HG02943 (cell line): ENCODE measurements around the gene S100A2.
"Not testable (repeated sequence)": the region's sequence is repeated elsewhere in the genome, so short reads cannot be mapped to it uniquely, and the experiment has no call there.

ENCODE experiments used
- ATAC-seq: cut with Tn5 transposase; IDR thresholded peaks from one replicate; pipeline ENCODE4 v1.9.1; 2021; ENCODE audit warnings: mild to moderate bottlenecking, low read depth, moderate library complexity; ENCODE audit not compliant: unreplicated experiment

The S100A2 gene

GRCh38 chr1:153566414-153567371 is 1.0 kb upstream of the S100A2 start:
- ATAC-seq: no peak

DNA sequence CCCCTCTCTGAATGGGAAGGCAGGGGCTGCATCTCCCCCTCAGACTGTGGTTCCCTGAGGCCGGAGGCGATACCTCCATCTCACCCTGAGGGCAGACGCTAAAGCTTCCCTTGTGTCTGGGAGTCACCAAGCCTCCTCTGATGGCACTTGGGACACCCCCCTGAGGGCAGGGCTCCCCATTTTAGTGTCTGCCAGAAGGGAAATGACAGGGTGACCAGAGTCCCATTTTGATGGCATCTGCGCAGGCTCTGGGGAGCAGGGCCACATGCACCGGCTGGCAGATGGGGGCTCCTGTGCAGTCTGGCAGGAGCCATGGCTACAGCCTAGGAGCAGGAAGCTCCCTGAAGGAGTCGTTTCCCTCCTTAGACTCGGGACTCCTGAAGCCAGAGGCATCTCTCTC is 1.7 kb downstream of the S100A2 start:
- ATAC-seq: no peak

- ATAC-seq: no peak
Measured at GRCh38 chr1:153563483-153563901, 2.2 kb downstream of the S100A2 start.

DNA sequence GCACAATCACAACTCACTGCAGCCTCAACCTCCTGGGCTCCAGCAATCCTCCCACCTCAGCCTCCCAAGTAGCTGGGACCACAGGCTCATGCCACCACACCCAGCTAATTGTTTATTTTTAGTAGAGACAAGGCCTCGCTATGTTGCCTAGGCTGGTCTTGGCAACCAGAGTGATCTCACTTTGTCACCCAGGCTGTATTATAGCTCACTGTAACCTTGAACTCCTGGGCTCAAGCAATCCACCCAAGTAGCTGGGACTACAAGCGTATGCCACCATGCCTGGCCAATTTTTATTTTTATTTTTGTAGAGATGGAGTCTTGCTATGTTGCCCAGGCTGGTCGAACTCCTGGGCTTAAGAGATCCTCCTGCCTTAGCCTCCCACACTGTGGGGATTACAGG is 3.6 kb downstream of the S100A2 start:
- ATAC-seq: not testable (repeated sequence)

DNA sequence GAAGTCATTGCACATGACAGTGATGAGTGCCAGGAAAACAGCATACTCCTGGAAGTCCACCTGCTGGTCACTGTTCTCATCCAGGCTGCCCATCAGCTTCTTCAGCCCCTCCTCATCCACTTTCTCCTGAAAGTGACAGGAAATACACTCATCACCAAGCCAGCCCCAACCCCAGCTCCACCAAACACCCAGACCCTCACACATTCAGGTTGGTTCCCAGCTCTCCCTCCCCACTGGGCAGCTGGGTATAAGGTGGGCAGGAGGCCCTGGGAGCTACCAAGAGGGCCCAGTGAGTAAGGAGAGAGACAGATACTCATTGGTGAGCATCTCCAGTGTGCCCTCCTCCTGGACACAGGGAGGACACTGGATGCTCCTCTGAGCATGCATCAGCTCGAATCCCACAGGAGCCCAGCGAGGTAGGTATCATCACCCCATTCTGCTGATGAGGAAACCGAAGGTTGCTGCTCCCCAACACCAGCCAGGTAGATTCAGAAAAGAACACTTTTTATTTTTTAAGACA is 4.1 kb downstream of the S100A2 start:
- ATAC-seq: no peak

GRCh38 chr1:153560771-153561465 is 4.7 kb downstream of the S100A2 start:
- no peak for ATAC-seq

GRCh38 chr1:153560241-153560640 is 5.4 kb downstream of the S100A2 start:
- ATAC-seq: no peak

DNA sequence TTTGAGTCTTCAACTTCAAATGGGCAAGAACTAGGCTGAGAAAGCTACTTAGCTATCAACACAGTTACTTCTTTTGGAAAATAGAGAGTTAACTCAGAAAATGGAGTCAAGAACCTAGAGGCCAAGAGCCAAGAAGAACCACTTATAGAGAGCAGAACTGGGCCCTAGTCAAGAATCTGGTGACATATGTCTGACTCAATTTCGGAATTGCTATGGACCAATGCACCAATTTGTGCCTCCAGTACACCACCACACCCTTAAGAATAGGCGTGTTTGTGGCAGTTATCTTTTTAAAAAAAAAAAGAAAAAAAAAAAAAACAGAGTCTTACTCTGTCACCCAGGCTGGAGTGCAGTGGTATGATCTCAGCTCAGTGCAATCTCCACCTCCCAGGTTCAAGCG is 7.8 kb downstream of the S100A2 start:
- no peak for ATAC-seq

DNA sequence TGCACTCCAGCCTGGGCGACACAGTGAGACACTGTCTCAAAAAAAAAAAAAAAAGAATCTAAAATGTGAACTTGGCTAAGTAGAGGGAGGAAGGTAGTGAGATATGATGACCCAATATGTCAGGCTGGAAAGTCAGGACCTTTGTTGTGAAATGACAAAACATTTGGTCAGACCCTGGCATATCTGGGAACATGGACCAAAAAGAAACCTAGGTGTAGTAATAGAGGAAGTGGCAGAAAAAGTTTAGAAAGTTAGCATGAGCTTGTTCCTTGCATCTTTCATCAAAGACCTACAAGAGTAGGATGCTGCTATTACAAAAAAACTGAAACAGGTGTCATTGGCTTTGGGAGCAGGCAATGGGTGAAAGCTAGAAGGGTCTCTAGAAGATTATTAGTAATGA is 9.3 kb downstream of the S100A2 start:
- ATAC-seq: no peak

DNA sequence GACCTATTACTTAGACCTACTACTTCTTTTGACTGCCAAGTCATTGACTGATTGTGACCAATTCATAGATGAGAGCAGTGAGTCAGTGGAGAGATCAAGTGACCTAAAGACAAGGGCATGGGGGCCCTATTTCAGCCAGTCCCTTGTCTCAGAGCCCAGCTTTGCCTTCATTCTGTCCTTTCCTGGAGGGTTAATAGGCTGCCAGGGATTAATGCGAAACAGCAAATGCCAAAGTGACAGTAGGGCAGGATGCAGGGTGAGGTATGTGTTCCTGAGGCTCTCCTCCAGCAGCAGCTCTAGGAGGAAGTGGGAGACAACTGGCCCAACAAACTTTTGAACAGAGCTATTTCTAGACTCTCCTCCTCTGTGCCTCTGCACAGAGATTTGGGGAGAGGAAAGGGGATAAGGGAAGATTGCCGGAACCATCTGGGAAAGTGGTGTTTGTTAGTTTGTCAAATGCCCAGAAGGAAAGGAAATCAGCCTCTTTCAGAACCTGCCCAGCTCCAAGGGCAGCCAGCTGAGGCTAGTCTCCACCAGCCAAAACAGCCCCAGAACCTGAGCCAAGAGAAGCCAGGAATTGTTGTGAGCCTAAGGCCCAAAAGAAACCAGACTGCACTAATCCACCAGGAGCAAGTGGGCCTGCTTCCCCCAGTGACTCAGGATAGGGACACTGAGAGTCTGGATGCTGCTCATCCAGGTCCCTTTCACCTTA is 11.7 kb downstream of the S100A2 start:
- no peak for ATAC-seq

- ATAC-seq: no peak
Measured at GRCh38 chr1:153553096-153553495, 12.5 kb downstream of the S100A2 start.

GRCh38 chr1:153552335-153552734 is 13.3 kb downstream of the S100A2 start:
- no peak for ATAC-seq

DNA sequence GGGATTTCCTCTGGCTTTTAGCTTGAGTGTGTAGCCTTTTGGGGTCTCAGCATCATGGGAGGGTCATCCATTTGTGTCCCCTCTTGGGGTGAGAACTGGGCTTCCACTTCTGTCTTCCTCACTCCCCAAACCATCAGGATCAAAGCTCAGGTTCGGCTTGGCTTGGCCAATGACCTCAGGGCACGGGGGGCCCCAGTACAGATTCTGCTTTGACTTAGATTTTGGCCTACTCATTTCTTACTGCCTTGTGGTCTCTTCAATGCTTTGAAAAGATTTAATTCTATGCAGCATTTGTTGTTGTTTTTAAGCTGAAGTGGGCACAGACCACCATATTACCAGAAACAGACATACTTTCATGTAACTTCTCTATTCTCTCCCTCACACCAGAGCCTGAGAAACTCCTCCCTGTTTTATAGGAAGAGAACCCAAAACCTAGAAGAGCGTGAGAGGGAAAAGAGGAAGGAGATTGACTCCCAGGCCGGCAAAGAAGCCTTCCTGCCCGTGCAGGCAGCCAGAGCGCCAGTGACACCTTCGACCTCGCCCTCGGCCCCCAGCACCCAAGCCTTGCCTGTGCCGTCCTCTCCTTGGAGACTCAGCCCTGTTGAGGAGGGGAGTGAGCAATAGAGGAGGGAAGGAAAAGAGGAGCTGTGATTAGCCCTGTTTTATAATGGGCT is 14.7 kb downstream of the S100A2 start:
- ATAC-seq: no peak

- ATAC-seq: no peak
Measured at GRCh38 chr1:153550398-153550758, 15.3 kb downstream of the S100A2 start.

DNA sequence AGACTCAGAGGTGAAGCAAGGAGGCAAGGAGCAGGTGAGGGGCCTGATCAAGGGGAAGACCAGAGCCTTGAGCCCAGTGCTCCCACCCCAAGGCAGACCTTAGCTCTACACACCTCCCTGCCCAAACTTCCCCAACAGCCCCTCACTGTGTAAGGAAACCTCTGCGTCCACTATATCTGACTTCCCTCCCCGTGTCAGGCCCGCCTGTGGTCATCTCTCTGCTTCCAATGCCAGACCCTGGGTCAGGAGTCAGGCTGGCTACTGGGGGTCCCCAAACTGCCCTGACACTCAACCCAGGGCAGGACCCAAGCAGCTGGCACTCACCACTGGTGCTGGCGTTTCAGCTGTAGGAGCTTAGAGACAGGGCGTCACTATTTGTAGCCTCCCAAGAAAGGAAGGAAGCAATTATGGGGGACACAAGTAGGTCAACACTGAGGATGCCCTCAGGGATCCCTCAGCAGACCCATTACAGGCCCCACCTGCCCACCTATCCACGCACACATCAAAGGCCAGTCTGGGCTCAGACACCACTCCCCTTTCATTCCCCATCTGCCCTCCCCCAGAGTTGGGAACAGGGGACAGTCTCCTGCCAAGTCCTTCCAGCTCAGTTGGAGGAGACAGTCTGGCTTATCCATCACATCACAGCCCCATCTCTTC is 15.8 kb downstream of the S100A2 start:
- no peak for ATAC-seq

GRCh38 chr1:153548722-153549688 is 16.6 kb downstream of the S100A2 start, which contains the start of gene S100A3:
S100A3 (minus strand) TSS chr1:153549258; CDS start chr1:153548485, 773 bp downstream.
- no peak for ATAC-seq

DNA sequence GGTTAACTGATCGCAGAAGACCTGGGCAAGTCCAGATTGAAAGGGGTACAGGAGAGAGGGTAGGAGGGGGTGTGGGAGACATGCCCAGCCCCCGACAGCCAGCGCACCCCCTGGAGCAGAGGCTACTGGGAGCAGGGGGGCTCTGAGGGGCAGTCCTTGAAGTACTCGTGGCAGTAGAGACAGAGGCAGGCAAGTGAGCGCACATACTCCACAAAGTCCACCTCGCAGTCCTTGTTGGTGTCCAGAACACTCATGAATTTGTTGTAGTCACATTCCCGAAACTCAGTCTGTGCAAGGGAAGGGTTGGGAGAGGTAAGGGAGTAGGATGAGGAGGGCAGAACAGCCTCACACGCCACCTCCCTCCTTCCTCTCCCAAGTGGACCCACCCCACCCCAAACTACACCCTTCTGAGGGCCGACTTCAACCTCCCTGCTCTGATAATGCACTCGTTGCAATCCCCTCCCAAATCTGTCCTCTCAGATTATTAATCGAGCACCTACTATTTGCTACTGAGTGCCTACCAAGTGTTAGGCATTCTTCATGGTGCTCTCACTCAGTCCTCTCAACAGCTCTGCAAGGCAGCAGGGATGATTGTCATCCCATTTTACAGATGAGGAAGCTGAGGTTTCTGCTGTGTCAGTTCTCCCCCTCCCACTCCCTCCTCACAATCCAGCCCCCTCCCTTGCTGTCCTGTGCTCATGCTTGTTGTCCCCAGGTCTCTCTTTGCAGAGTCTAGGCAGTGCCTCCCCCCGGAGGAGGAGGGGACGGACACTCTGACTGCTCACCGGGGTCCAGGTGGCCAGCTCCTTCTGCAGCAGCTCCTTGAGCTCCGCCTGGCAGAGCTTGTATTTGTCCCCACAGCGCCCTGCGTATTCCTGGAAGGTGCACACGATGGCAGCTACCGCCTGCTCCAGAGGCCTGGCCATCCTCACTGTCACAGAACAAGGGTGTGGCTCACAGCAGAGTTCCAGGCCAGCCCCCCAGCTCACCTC is 17.8 kb downstream of the S100A2 start:
- no peak for ATAC-seq
